ENCODE results near the gene FYN. TPM values are rescaled to one million over a fixed set of nuclear protein-coding genes. Genes with fewer than 3 reads are reported as not detected.

Gene FYN
- total and polyA plus RNA-seq, 2 experiments from 2014 or later, result 95.7 to 104 TPM

DNA sequence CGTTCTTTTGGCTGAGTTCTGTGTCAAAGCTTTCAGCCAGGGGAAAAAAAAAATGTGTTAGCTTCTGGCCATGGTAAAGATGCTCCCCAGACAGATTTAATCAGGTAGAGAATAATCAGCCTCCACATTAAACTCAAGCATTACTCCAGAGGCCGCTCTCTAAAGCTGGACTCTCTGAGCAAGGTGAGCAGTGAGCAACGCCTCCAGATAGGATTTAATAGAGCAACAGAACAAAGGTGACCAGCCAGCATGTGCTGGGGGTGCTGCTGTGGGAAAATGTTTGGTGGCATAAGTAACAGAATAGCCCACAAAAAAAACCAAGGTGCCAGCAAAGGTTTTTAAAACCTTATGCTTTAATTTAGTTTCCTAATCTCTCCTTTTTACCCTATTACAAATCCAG lies 164.1 kb downstream of the FYN start:
- Histone ChIP-seq H3K36me3 (no peaks in the 10 kb centered on the region), H3K9me3 (ENCODE audit: low read depth) (no peaks in the 10 kb centered on the region), H3K4me1 (ENCODE audit: low read depth) (no peaks in the 10 kb centered on the region), H3K27me3 (no peaks in the 10 kb centered on the region), H3K27ac (no peak overlapping the region), H3K4me3 (no peak overlapping the region)
- DNase-seq (ENCODE audit: low read depth in 1 of 2, low spot score in 1 of 2), result no peak
- TF ChIP-seq, protein P1, sequence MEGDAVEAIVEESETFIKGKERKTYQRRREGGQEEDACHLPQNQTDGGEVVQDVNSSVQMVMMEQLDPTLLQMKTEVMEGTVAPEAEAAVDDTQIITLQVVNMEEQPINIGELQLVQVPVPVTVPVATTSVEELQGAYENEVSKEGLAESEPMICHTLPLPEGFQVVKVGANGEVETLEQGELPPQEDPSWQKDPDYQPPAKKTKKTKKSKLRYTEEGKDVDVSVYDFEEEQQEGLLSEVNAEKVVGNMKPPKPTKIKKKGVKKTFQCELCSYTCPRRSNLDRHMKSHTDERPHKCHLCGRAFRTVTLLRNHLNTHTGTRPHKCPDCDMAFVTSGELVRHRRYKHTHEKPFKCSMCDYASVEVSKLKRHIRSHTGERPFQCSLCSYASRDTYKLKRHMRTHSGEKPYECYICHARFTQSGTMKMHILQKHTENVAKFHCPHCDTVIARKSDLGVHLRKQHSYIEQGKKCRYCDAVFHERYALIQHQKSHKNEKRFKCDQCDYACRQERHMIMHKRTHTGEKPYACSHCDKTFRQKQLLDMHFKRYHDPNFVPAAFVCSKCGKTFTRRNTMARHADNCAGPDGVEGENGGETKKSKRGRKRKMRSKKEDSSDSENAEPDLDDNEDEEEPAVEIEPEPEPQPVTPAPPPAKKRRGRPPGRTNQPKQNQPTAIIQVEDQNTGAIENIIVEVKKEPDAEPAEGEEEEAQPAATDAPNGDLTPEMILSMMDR (IDR thresholded peaks at IDR 0.05; ENCODE audit: low read depth, low read length), result no peak

DNA sequence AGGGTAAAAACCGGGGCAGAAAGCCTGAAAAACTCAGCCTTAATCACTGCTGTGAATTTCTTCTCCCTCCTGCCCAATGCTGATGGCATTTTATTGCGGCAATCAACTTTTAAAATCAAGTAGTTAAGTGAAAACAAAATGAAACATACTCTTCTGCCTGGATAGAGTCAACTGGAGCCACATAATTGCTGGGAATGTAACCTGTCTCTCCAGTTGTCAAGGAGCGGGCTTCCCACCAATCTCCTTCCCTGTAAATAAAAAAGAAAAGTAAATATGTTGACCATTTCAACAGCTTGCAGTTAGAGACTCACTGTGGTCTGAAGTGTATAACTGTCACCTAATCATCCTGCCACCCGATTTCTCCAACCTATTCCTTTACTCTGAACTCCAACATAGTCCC lies 165.5 kb downstream of the FYN start:
- peaks cover 8% of the 10 kb centered on the region for H3K4me1 ChIP-seq (ENCODE audit: low read depth)
- TF ChIP-seq, protein P1 (IDR thresholded peaks at IDR 0.05; ENCODE audit: low read depth, low read length), result no peak

DNA sequence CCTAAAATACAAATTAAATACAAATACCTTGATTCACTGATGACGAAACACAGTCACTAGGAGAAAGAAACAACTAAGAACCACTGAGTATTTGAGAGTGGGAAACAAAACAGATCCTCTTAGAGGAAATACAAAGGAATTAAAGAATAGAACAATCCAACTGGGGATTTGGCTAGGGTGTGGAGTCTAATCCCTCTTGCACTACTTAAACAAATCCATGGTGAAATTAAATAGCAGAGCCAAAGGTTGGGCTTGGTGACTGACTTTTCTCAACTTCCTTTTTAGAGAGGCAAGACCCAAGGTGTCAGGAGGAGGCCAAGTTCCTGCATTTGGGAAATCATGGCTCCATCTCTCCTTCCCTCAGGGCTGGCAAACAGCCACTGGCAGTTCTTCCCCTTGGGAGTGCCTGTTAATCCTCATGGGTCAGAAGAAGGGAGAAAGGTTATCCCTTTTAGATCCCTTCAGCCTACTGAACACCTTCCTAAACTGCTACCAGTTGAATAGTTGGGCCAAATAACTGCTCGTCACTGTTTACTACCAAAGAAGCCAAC lies 166.3 kb downstream of the FYN start:
- no peak for DNase-seq (ENCODE audit: low read depth in 1 of 2, low spot score in 1 of 2)
- Histone ChIP-seq H3K4me3 (no peak overlapping the region), H3K27me3 (no peaks in the 10 kb centered on the region), H3K27ac (no peak overlapping the region), H3K4me1 (ENCODE audit: low read depth) (peaks cover 8% of the 10 kb centered on the region), H3K9me3 (ENCODE audit: low read depth) (no peaks in the 10 kb centered on the region), H3K36me3 (no peaks in the 10 kb centered on the region)
- TF ChIP-seq, protein P1 (IDR thresholded peaks at IDR 0.05; ENCODE audit: low read depth, low read length), result no peak

More for the DNA sequence above, 165.5 kb downstream of the FYN start:
- no peaks in the 10 kb centered on the region for H3K36me3 ChIP-seq
- no peak for DNase-seq (ENCODE audit: low read depth in 1 of 2, low spot score in 1 of 2)
- H3K9me3 ChIP-seq (ENCODE audit: low read depth), result no peaks in the 10 kb centered on the region
- H3K4me3 ChIP-seq, result no peak overlapping the region
- H3K27me3 ChIP-seq, result no peaks in the 10 kb centered on the region
- no peak overlapping the region for H3K27ac ChIP-seq

DNA sequence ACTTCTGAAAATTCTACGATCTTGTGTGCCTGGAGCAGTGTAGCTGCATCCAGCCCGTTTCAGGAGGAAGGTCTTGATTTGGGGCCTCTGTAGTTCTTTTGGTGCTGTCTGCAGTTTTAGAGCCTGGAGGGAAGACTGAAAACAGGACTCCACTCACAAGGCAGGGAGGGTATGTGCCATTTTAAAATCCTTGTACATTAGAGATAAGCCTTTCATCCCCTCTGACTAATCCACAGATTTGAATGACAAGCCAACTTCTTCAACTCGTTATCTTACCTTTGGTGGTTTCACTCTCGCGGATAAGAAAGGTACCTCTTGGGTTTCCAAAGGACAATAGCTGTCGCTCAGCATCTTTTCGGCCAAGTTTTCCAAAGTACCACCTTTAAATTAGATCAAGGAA lies 169.5 kb downstream of the FYN start:
- Histone ChIP-seq H3K4me1 (ENCODE audit: low read depth) (peaks cover 8% of the 10 kb centered on the region), H3K27ac (no peak overlapping the region), H3K4me3 (no peak overlapping the region), H3K9me3 (ENCODE audit: low read depth) (no peaks in the 10 kb centered on the region), H3K36me3 (no peaks in the 10 kb centered on the region), H3K27me3 (no peaks in the 10 kb centered on the region)
- DNase-seq (ENCODE audit: low read depth in 1 of 2, low spot score in 1 of 2), result peak in 1 of 2 donors; percentile 23
- TF ChIP-seq, protein P1 (IDR thresholded peaks at IDR 0.05; ENCODE audit: low read depth, low read length), result no peak

DNA sequence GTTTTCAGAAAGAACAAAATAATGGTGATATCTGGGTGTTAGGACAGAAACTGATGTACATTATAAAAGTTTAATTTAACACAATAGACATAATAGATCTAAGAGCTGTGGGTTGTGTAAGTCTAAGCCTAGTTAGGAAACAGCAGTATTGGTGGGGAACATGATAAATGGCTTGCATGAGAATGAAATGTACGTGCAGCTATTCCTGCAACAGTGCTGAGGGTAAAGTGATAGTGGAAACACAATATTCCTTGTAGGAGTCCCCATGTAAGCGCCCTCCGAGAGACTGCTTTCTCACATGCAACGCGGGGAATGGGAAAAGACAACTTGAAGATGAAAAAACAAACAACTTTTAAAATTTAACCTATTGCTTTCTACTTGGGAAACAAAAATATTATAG lies 171.0 kb downstream of the FYN start:
- Histone ChIP-seq H3K36me3 (no peaks in the 10 kb centered on the region), H3K9me3 (ENCODE audit: low read depth) (no peaks in the 10 kb centered on the region), H3K27me3 (no peaks in the 10 kb centered on the region), H3K4me1 (ENCODE audit: low read depth) (peaks cover 8% of the 10 kb centered on the region), H3K4me3 (no peak overlapping the region), H3K27ac (no peak overlapping the region)
- DNase-seq (ENCODE audit: low read depth in 1 of 2, low spot score in 1 of 2), result no peak
- TF ChIP-seq, protein P1 (IDR thresholded peaks at IDR 0.05; ENCODE audit: low read depth, low read length), result no peak

All from cardiac muscle cell (in vitro differentiated cells and primary cell).